T-helper 17 cell (primary cell): ENCODE measurements around the gene TMEM129. TPM values are rescaled to one million over a fixed set of nuclear protein-coding genes. Genes with fewer than 3 reads are reported as not detected.
A peak's percentile ranks its signal among the peaks of the same experiment; 100 is the strongest.
"Not testable (repeated sequence)": the region's sequence is repeated elsewhere in the genome, so short reads cannot be mapped to it uniquely, and the experiment has no call there.

Experiments used
- ATAC-seq: fragments of 150-1000 bp; cut with Tn5 transposase; 2 replicates; pipeline ENCODE4 v1.10.0; 2021; ENCODE audit warnings: mild to moderate bottlenecking, moderate library complexity
- DNase-seq, 3 donors: peaks; one replicate each; pipeline versions ENCODE4 v3.0.0 to v3.0.0-alpha.2; 2020 to 2021
- H3K9me3 ChIP-seq: one replicate; pipeline ENCODE4 v1.7.0; 2013; ENCODE audit warnings: low read length, mild to moderate bottlenecking; ENCODE audit not compliant: control insufficient read depth, poor library complexity, severe bottlenecking
- H3K27ac Mint-ChIP-seq: one replicate; pipeline ENCODE4 v1.8.0; 2022; ENCODE audit warnings: mild to moderate bottlenecking, moderate library complexity, mixed read lengths
- H3K27me3 Mint-ChIP-seq: one replicate; pipeline ENCODE4 v1.8.0; 2022; ENCODE audit warnings: mixed read lengths
- H3K36me3 Mint-ChIP-seq: one replicate; pipeline ENCODE4 v1.8.0; 2022; ENCODE audit warnings: low read depth, mixed read lengths
- H3K4me1 Mint-ChIP-seq: one replicate; pipeline ENCODE4 v1.8.0; 2022; ENCODE audit warnings: mild to moderate bottlenecking, mixed read lengths
- H3K4me3 Mint-ChIP-seq: one replicate; pipeline ENCODE4 v1.8.0; 2022; ENCODE audit warnings: mild to moderate bottlenecking, moderate library complexity, mixed read lengths
- total RNA-seq, 4 donors: library from RNA in 2 of 4; stranded (reverse) in 2 of 4; gene quantifications; one replicate each; pipeline ENCODE4 v1.2.3 and lab custom pipeline; 2022 to 2026

The TMEM129 gene
- total RNA-seq, 2 donors from 2014 or later = 18.4 to 18.5 TPM

- DNase-seq (no peak), ATAC-seq (no peak)
- H3K9me3 ChIP-seq = no peaks in the 10 kb centered on the region
- no peaks in the 10 kb centered on the region for H3K27me3 Mint-ChIP-seq
- H3K4me1 Mint-ChIP-seq = peaks cover 9% of the 10 kb centered on the region
- no peaks in the 10 kb centered on the region for H3K36me3 Mint-ChIP-seq
- H3K27ac Mint-ChIP-seq = peak overlapping the region; percentile 66
- H3K4me3 Mint-ChIP-seq = peak overlapping the region; percentile 89
Measured at GRCh38 chr4:1682860-1683259, 38.3 kb downstream of the TMEM129 start.

DNA sequence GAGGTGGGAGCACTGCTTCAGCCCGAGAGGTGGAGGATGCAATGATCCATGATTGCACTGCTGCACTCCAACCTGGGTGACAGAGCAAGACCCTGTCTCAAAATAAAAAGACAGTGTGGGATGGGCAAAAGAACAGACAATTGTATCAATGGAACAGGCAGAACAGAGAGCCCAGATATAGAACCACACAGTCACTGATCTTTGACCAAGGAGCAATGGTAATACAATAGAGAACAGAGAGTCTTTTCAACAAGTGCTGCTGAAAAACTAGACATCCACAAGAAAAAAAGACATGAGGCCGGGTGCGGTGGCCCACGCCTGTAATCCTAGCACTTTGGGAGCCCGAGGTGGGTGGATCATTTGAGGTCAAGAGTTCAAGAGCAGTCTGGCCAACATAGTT, 42.9 kb downstream of the TMEM129 start:
- H3K9me3 ChIP-seq = no peaks in the 10 kb centered on the region
- DNase-seq (no peak), ATAC-seq (no peak)
- H3K36me3 Mint-ChIP-seq = peaks cover 2% of the 10 kb centered on the region
- peak overlapping the region; percentile 19 for H3K27ac Mint-ChIP-seq
- no peak overlapping the region for H3K4me3 Mint-ChIP-seq
- H3K4me1 Mint-ChIP-seq = peaks cover 5% of the 10 kb centered on the region
- H3K27me3 Mint-ChIP-seq = peaks cover 7% of the 10 kb centered on the region

DNA sequence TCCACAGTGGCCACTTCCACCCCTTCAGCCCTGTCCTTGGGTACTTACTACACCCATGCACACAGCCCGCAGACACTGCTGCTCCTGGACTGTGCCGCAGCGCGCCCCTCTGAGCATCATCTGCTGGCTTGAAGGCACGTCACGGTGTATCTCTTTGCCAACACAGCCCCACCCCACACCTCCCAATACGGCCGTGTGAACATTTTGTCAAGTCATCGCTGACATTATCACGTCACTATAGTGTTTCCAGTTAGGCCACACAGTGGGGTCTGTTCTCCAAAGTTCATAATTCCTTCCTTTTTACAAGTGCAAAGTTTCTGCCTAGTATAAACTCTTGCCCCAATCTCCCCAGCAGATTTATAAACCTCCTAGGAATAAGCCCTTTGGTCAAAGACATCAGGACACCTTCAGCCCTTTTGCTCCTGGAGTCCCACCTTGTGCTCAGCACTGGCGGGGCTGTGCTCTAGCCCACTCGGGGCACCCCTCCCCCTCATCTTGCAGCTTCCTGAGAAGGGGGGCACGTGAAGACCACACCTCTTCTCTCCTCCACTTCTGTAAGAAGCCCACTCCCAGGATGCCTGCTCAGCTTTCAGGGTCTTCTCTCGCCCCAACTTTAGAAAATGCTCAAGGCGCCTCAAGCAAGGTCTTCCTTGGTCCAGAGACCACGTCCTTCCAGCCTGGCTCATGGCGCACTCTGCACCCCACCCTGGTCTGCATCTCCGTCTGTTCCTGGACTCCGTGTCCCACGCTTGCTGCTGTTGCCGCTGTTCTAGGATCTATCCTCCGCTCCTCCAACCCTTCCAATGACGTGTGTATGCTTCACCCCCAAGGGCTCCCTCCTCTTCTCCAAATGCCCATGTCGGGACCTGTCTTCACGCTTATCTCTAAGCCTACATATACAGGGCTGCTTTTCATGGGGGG, 44.3 kb downstream of the TMEM129 start:
- peaks cover 2% of the 10 kb centered on the region for H3K36me3 Mint-ChIP-seq
- peaks cover 3% of the 10 kb centered on the region for H3K4me1 Mint-ChIP-seq
- peak overlapping the region; percentile 36 for H3K4me3 Mint-ChIP-seq
- H3K27me3 Mint-ChIP-seq = peaks cover 7% of the 10 kb centered on the region
- H3K9me3 ChIP-seq = no peaks in the 10 kb centered on the region
- DNase-seq (no peak), ATAC-seq (no peak)
- peak overlapping the region; percentile 49 for H3K27ac Mint-ChIP-seq

DNA sequence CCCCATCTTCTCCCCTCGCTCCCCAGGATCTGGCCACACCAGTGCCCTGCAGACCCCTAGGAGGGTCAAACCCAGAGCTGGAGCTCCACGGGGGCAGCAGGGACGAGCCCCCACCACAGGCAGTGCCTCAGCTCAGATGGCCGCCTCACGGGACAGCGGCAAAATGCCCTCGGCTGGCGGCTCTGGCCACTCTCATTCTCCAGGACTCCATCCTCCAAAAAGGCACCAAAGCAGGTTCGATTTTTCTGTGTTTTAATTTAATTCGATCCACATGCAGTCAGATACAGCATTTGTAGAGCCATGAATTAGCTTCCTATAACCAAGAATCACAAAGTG, 45.4 kb downstream of the TMEM129 start:
- Mint-ChIP-seq H3K4me3 (no peak overlapping the region), H3K27ac (no peak overlapping the region)

GRCh38 chr4:1675136-1675801, 45.9 kb downstream of the TMEM129 start:
- peaks cover 3% of the 10 kb centered on the region for H3K4me1 Mint-ChIP-seq

More for the DNA sequence above, 45.4 kb downstream of the TMEM129 start:
- no peaks in the 10 kb centered on the region for H3K9me3 ChIP-seq
- ATAC-seq = no peak
- Mint-ChIP-seq H3K36me3 (peaks cover 2% of the 10 kb centered on the region), H3K27me3 (peaks cover 7% of the 10 kb centered on the region), H3K4me1 (peaks cover 3% of the 10 kb centered on the region)
- no peak for DNase-seq

GRCh38 chr4:1674682-1675081, 46.4 kb downstream of the TMEM129 start:
- Mint-ChIP-seq H3K27me3 (peaks cover 7% of the 10 kb centered on the region), H3K36me3 (peaks cover 2% of the 10 kb centered on the region), H3K4me3 (no peak overlapping the region), H3K4me1 (peaks cover 3% of the 10 kb centered on the region), H3K27ac (no peak overlapping the region)
- DNase-seq = no peak
- no peak for ATAC-seq
- no peaks in the 10 kb centered on the region for H3K9me3 ChIP-seq

More at GRCh38 chr4:1675136-1675801, 45.9 kb downstream of the TMEM129 start:
- ATAC-seq (no peak), DNase-seq (no peak)
- Mint-ChIP-seq H3K27me3 (peaks cover 7% of the 10 kb centered on the region), H3K36me3 (peaks cover 2% of the 10 kb centered on the region), H3K4me3 (no peak overlapping the region), H3K27ac (no peak overlapping the region)
- no peaks in the 10 kb centered on the region for H3K9me3 ChIP-seq

GRCh38 chr4:1673671-1674070, 47.5 kb downstream of the TMEM129 start:
- Mint-ChIP-seq H3K27me3 (peaks cover 7% of the 10 kb centered on the region), H3K36me3 (peaks cover 2% of the 10 kb centered on the region), H3K27ac (no peak overlapping the region), H3K4me1 (peaks cover 3% of the 10 kb centered on the region), H3K4me3 (no peak overlapping the region)
- no peak for DNase-seq
- ATAC-seq = no peak
- H3K9me3 ChIP-seq = no peaks in the 10 kb centered on the region

DNA sequence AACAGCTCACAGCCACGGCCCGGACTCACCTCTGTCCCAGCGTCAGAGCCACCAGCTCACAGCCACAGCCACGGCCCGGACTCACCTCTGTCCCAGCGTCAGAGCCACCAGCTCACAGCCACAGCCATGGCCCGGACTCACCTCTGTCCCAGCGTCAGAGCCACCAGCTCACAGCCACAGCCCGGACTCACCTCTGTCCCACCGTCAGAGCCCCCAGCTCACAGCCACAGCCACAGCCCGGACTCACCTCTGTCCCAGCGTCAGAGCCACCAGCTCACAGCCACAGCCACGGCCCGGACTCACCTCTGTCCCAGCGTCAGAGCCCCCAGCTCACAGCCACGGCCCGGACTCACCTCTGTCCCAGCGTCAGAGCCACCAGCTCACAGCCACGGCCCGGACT, 50.1 kb downstream of the TMEM129 start:
- not testable (repeated sequence) for DNase-seq, H3K4me3 Mint-ChIP-seq, H3K36me3 Mint-ChIP-seq, ATAC-seq, H3K27ac Mint-ChIP-seq, H3K9me3 ChIP-seq, H3K27me3 Mint-ChIP-seq, H3K4me1 Mint-ChIP-seq

DNA sequence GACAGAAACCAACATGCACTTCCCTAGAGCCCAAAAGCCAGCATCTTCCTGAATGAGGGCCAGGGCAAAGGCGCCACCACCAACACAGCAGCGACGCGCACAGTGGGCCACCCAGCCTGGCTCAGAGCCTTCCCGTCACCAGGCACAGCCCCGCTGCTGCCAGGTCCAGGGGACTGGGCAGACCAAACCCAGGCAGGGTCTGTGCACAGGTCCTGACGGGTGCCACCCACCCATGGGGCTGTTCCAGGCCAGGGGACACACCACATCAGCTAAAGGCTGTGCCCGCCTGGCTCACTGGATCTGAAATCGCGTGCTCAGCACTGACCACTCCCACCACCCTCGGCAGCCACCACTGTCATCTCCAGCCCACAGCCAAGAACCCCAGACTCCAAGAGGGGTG, 50.8 kb downstream of the TMEM129 start:
- H3K27me3 Mint-ChIP-seq = peaks cover under 1% of the 10 kb centered on the region
- DNase-seq = no peak
- no peak for ATAC-seq
- no peak overlapping the region for H3K27ac Mint-ChIP-seq
- no peaks in the 10 kb centered on the region for H3K4me1 Mint-ChIP-seq
- H3K36me3 Mint-ChIP-seq = no peaks in the 10 kb centered on the region
- no peaks in the 10 kb centered on the region for H3K9me3 ChIP-seq
- H3K4me3 Mint-ChIP-seq = no peak overlapping the region

DNA sequence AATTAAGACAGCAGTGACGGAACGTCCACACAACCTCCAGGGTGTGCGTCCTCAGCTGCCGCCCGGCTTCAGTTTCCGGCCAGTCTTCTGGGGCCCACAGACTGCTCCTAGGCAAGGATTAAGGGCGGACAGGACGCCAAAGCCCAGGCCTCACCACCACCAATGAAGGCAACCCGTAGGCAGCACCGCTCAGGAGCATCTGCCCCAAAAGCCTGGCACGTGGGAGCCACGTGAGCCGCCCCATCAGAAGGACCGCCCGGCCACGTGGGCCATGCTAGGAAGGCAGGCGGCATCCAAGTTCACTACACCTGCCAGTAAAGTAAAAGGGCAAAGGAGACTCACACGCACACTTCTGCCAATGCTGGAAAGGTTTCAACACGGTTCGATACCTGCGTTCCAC, 51.3 kb downstream of the TMEM129 start:
- Mint-ChIP-seq H3K36me3 (no peaks in the 10 kb centered on the region), H3K4me1 (no peaks in the 10 kb centered on the region), H3K4me3 (no peak overlapping the region), H3K27ac (no peak overlapping the region), H3K27me3 (no peaks in the 10 kb centered on the region)
- H3K9me3 ChIP-seq = no peaks in the 10 kb centered on the region
- ATAC-seq = no peak
- DNase-seq = no peak

DNA sequence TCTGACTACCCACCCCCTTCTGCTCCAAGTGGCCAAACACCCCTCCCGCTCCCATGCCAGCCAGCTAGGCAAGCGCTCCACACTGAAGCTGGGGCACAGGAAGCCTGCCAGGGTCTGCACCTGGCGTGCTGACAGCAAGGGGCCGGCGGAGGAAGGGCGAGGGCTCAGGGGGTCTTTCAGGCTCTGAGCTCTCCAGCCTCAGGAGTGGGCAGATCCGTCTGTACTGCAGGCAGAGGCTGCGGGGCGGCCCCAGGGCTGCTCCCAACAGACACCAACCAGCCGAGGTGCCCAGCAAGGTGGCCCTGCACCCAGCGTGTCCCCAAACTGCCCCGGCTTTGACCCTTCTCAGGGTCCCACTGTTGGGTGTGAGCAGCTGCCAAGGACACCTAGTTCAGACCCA, 51.9 kb downstream of the TMEM129 start:
- Mint-ChIP-seq H3K27me3 (no peaks in the 10 kb centered on the region), H3K4me3 (no peak overlapping the region), H3K4me1 (no peaks in the 10 kb centered on the region), H3K27ac (no peak overlapping the region), H3K36me3 (no peaks in the 10 kb centered on the region)
- no peak for ATAC-seq
- no peak for DNase-seq
- no peaks in the 10 kb centered on the region for H3K9me3 ChIP-seq

DNA sequence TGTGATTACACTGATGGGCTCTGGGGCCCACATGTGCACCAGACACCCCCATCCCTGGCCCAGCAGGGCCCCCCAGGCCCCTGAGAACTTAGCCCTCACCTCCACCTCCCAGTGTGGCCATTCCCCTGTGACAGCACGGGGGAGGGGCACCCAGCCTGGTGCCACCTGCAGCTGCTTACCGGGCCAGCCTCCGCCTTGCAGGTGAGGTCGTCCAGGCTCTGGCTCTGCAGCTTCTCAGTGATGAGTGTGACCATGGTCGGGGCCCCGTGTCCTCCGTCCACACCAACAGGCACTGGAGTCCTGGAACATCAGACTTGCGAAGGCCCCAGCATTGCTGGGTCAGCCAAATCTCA, 52.7 kb downstream of the TMEM129 start:
- no peak for ATAC-seq
- Mint-ChIP-seq H3K36me3 (no peaks in the 10 kb centered on the region), H3K4me1 (no peaks in the 10 kb centered on the region), H3K4me3 (no peak overlapping the region), H3K27ac (no peak overlapping the region), H3K27me3 (no peaks in the 10 kb centered on the region)
- no peaks in the 10 kb centered on the region for H3K9me3 ChIP-seq
- no peak for DNase-seq

- no peak for ATAC-seq
- Mint-ChIP-seq H3K4me1 (no peaks in the 10 kb centered on the region), H3K27ac (no peak overlapping the region), H3K4me3 (no peak overlapping the region), H3K27me3 (no peaks in the 10 kb centered on the region), H3K36me3 (no peaks in the 10 kb centered on the region)
- no peaks in the 10 kb centered on the region for H3K9me3 ChIP-seq
- no peak for DNase-seq
Measured at GRCh38 chr4:1667273-1667672, 53.9 kb downstream of the TMEM129 start.

DNA sequence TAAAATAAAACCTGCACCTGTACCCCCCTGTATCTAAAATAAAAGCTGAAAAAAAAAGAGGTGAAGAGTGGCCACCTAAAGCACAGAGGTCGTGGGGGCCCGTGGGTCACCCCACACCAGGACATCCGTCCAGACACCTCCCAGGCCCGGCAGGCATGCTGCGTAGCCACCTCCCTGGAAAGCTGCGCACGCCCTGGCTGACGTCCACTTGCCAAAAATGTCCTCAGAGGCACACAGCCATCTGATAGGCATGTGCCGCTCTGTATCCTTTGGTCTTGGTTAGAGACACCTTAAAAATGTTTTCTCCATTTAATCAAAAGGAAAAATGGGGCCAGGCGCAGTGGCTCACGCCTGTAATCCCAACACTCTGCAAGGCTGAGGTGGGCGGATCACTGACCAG, 54.7 kb downstream of the TMEM129 start:
- ATAC-seq (no peak), DNase-seq (no peak)
- Mint-ChIP-seq H3K36me3 (no peaks in the 10 kb centered on the region), H3K27ac (no peak overlapping the region), H3K27me3 (no peaks in the 10 kb centered on the region), H3K4me3 (no peak overlapping the region), H3K4me1 (no peaks in the 10 kb centered on the region)
- H3K9me3 ChIP-seq = no peaks in the 10 kb centered on the region
